K562 (cell line): ENCODE data around the gene CEP162. TPM values are rescaled to one million over a fixed set of nuclear protein-coding genes. Genes with fewer than 3 reads are reported as not detected.

ENCODE experiments used
- C11orf30 ChIP-seq: fragments of 450-650 bp; IDR thresholded peaks from 2 replicates; pipeline ENCODE4 v1.6.1; 2016; ENCODE audit warnings: low read depth, mild to moderate bottlenecking
- ESRRB ChIP-seq: fragments of 250-450 bp; sonication (Bioruptor Pico); IDR thresholded peaks from 2 replicates; pipeline ENCODE4 v1.5.0; 2020; ENCODE audit warnings: mild to moderate bottlenecking, moderate library complexity, borderline replicate concordance
- NRF1 ChIP-seq, 2 experiments: fragments of 450-650 bp; IDR thresholded peaks in 1 of 2; conservative IDR thresholded peaks in 1 of 2; 2 replicates each; pipeline ENCODE4 v1.6.1; 2014; ENCODE audit warnings: mild to moderate bottlenecking in 2 of 2
- RAD21 ChIP-seq, 2 experiments: fragments of 250-450 bp in 1 of 2; fragments of 450-650 bp in 1 of 2; sonication (Bioruptor Pico) in 1 of 2; formaldehyde crosslinking in 1 of 2; IDR thresholded peaks in 1 of 2; conservative IDR thresholded peaks in 1 of 2; 2 replicates each; pipeline versions ENCODE4 v1.4.0 to v1.8.0; 2020 to 2022; ENCODE audit warnings: mild to moderate bottlenecking in 2 of 2, moderate library complexity in 1 of 2
- SMC3 ChIP-seq: conservative IDR thresholded peaks from 2 replicates; pipeline ENCODE4 v1.6.1; 2011; ENCODE audit warnings: low read depth, low read length, improper control_type of control experiment; ENCODE audit not compliant: insufficient read depth
- ZNF384 ChIP-seq: IDR thresholded peaks from 2 replicates; pipeline ENCODE4 v1.6.1; 2012; ENCODE audit warnings: low read depth, low read length, improper control_type of control experiment
- polyA plus RNA-seq, 8 experiments: library from polyadenylated mRNA; depleted of rRNA in 4 of 8; stranded (reverse) in 5 of 8; unstranded in 3 of 8; fragments of >200 nt; fragmentation: Nextera tagmentation in 2 of 8; fragmentation: Illumina TruSeq in 1 of 8; extraction: Ambion mirVana in 2 of 8; extraction: Trizol in 1 of 8; gene quantifications; 2 replicates each; pipeline versions ENCODE4 v1.2.1 to v1.2.3, GENCODE V29; 2011 to 2014; ENCODE audit warnings: inconsistent platforms in 1 of 8, missing spikeins in 1 of 8
- total RNA-seq, 7 experiments: library from RNA; depleted of rRNA in 6 of 7; stranded (reverse); fragments of >200 nt in 6 of 7; fragmentation: Illumina TruSeq in 2 of 7; extraction: Trizol in 2 of 7; gene quantifications; 2 replicates each; pipeline versions ENCODE4 v1.2.1 to v1.2.3, GENCODE V29; 2011 to 2021; ENCODE audit warnings: low replicate concordance in 1 of 7
- TF ChIP-seq, protein P1 (sequence below), 2 experiments: fragments of 450-650 bp; conservative IDR thresholded peaks; 2 replicates each; pipeline ENCODE4 v1.6.1; 2017; ENCODE audit warnings: mild to moderate bottlenecking in 2 of 2, moderate library complexity in 2 of 2
- TF ChIP-seq, protein P2 (sequence below): sonication (generic); formaldehyde crosslinking; IDR thresholded peaks from 2 replicates; pipeline ENCODE4 v1.4.0; 2020; ENCODE audit warnings: mild to moderate bottlenecking, missing genetic modification reagents
- TF ChIP-seq, protein P3 (sequence below), 3 experiments: IDR thresholded peaks in 2 of 3; conservative IDR thresholded peaks in 1 of 3; 2 replicates each; pipeline ENCODE4 v1.5.1; 2011 to 2012; ENCODE audit warnings: low read length in 3 of 3, mild to moderate bottlenecking in 3 of 3, control low read depth in 2 of 3, improper control_type of control experiment in 1 of 3, inconsistent platforms in 1 of 3, low read depth in 1 of 3, mixed read lengths in 1 of 3, moderate library complexity in 1 of 3; ENCODE audit not compliant: insufficient read depth in 2 of 3
- TF ChIP-seq, protein P4 (sequence below): fragments of 450-650 bp; IDR thresholded peaks from 2 replicates; pipeline ENCODE4 v1.6.1; 2016; ENCODE audit warnings: mild to moderate bottlenecking, moderate library complexity

Gene CEP162
- total and polyA plus RNA-seq, 9 of the 15 experiments (the other 6 are each of a cell fraction or from before 2014, with no cell fraction given) = 3.9 to 8.6 (median 6.7) TPM

DNA sequence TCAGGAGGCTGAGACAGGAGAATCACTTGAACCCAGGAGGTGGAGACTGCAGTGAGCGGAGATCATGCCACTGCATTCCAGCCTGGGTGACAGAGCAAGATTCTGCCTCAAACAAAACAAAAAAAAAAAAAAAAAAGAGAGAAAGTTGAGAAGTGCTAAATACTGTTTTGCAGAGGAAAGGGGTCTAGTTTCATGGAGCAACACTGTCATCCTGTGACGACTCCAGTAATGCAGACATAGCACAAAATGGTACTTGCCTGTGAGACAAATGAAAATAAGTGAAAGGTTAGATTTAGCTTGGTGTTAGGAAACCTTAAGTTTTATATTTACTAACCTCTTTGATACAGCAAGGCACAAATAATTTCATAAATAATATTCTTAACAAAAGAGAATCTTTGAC lies 29.7 kb downstream of the CEP162 start (continued):
- TF ChIP-seq C11orf30 (peak; percentile 31; the same call in 1 of the 2 replicates), ZNF384 (peak; percentile 80), SMC3 (0 out of 2 replicates have a peak, but pooled peaks have one; percentile 31), RAD21 (CRISPR knock-in tag; conservative IDR thresholded peaks at IDR 0.05 in 1 of 2, IDR thresholded peaks at IDR 0.05 in 1 of 2) (peak in 1 of 2 experiments; percentile 50; a peak in 2 of 4 replicates), ESRRB (CRISPR knock-in tag) (no peak), NRF1 (conservative IDR thresholded peaks at IDR 0.05 in 1 of 2, IDR thresholded peaks at IDR 0.05 in 1 of 2) (no peak)
- TF ChIP-seq, protein P1, sequence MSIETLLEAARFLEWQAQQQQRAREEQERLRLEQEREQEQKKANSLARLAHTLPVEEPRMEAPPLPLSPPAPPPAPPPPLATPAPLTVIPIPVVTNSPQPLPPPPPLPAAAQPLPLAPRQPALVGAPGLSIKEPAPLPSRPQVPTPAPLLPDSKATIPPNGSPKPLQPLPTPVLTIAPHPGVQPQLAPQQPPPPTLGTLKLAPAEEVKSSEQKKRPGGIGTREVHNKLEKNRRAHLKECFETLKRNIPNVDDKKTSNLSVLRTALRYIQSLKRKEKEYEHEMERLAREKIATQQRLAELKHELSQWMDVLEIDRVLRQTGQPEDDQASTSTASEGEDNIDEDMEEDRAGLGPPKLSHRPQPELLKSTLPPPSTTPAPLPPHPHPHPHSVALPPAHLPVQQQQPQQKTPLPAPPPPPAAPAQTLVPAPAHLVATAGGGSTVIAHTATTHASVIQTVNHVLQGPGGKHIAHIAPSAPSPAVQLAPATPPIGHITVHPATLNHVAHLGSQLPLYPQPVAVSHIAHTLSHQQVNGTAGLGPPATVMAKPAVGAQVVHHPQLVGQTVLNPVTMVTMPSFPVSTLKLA (conservative IDR thresholded peaks at IDR 0.05) = no peak
- TF ChIP-seq, protein P2, sequence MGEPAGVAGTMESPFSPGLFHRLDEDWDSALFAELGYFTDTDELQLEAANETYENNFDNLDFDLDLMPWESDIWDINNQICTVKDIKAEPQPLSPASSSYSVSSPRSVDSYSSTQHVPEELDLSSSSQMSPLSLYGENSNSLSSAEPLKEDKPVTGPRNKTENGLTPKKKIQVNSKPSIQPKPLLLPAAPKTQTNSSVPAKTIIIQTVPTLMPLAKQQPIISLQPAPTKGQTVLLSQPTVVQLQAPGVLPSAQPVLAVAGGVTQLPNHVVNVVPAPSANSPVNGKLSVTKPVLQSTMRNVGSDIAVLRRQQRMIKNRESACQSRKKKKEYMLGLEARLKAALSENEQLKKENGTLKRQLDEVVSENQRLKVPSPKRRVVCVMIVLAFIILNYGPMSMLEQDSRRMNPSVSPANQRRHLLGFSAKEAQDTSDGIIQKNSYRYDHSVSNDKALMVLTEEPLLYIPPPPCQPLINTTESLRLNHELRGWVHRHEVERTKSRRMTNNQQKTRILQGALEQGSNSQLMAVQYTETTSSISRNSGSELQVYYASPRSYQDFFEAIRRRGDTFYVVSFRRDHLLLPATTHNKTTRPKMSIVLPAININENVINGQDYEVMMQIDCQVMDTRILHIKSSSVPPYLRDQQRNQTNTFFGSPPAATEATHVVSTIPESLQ = no peak
- TF ChIP-seq, protein P3, sequence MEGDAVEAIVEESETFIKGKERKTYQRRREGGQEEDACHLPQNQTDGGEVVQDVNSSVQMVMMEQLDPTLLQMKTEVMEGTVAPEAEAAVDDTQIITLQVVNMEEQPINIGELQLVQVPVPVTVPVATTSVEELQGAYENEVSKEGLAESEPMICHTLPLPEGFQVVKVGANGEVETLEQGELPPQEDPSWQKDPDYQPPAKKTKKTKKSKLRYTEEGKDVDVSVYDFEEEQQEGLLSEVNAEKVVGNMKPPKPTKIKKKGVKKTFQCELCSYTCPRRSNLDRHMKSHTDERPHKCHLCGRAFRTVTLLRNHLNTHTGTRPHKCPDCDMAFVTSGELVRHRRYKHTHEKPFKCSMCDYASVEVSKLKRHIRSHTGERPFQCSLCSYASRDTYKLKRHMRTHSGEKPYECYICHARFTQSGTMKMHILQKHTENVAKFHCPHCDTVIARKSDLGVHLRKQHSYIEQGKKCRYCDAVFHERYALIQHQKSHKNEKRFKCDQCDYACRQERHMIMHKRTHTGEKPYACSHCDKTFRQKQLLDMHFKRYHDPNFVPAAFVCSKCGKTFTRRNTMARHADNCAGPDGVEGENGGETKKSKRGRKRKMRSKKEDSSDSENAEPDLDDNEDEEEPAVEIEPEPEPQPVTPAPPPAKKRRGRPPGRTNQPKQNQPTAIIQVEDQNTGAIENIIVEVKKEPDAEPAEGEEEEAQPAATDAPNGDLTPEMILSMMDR (IDR thresholded peaks at IDR 0.05 in 2 of 3, conservative IDR thresholded peaks at IDR 0.05 in 1 of 3; ENCODE audit: insufficient read depth in 2 of 3, low read depth in 1 of 3, low read length in 3 of 3) = peak in 2 of 3 experiments; percentile 25 to 53; a peak in 2 of 6 replicates
- TF ChIP-seq, protein P4, sequence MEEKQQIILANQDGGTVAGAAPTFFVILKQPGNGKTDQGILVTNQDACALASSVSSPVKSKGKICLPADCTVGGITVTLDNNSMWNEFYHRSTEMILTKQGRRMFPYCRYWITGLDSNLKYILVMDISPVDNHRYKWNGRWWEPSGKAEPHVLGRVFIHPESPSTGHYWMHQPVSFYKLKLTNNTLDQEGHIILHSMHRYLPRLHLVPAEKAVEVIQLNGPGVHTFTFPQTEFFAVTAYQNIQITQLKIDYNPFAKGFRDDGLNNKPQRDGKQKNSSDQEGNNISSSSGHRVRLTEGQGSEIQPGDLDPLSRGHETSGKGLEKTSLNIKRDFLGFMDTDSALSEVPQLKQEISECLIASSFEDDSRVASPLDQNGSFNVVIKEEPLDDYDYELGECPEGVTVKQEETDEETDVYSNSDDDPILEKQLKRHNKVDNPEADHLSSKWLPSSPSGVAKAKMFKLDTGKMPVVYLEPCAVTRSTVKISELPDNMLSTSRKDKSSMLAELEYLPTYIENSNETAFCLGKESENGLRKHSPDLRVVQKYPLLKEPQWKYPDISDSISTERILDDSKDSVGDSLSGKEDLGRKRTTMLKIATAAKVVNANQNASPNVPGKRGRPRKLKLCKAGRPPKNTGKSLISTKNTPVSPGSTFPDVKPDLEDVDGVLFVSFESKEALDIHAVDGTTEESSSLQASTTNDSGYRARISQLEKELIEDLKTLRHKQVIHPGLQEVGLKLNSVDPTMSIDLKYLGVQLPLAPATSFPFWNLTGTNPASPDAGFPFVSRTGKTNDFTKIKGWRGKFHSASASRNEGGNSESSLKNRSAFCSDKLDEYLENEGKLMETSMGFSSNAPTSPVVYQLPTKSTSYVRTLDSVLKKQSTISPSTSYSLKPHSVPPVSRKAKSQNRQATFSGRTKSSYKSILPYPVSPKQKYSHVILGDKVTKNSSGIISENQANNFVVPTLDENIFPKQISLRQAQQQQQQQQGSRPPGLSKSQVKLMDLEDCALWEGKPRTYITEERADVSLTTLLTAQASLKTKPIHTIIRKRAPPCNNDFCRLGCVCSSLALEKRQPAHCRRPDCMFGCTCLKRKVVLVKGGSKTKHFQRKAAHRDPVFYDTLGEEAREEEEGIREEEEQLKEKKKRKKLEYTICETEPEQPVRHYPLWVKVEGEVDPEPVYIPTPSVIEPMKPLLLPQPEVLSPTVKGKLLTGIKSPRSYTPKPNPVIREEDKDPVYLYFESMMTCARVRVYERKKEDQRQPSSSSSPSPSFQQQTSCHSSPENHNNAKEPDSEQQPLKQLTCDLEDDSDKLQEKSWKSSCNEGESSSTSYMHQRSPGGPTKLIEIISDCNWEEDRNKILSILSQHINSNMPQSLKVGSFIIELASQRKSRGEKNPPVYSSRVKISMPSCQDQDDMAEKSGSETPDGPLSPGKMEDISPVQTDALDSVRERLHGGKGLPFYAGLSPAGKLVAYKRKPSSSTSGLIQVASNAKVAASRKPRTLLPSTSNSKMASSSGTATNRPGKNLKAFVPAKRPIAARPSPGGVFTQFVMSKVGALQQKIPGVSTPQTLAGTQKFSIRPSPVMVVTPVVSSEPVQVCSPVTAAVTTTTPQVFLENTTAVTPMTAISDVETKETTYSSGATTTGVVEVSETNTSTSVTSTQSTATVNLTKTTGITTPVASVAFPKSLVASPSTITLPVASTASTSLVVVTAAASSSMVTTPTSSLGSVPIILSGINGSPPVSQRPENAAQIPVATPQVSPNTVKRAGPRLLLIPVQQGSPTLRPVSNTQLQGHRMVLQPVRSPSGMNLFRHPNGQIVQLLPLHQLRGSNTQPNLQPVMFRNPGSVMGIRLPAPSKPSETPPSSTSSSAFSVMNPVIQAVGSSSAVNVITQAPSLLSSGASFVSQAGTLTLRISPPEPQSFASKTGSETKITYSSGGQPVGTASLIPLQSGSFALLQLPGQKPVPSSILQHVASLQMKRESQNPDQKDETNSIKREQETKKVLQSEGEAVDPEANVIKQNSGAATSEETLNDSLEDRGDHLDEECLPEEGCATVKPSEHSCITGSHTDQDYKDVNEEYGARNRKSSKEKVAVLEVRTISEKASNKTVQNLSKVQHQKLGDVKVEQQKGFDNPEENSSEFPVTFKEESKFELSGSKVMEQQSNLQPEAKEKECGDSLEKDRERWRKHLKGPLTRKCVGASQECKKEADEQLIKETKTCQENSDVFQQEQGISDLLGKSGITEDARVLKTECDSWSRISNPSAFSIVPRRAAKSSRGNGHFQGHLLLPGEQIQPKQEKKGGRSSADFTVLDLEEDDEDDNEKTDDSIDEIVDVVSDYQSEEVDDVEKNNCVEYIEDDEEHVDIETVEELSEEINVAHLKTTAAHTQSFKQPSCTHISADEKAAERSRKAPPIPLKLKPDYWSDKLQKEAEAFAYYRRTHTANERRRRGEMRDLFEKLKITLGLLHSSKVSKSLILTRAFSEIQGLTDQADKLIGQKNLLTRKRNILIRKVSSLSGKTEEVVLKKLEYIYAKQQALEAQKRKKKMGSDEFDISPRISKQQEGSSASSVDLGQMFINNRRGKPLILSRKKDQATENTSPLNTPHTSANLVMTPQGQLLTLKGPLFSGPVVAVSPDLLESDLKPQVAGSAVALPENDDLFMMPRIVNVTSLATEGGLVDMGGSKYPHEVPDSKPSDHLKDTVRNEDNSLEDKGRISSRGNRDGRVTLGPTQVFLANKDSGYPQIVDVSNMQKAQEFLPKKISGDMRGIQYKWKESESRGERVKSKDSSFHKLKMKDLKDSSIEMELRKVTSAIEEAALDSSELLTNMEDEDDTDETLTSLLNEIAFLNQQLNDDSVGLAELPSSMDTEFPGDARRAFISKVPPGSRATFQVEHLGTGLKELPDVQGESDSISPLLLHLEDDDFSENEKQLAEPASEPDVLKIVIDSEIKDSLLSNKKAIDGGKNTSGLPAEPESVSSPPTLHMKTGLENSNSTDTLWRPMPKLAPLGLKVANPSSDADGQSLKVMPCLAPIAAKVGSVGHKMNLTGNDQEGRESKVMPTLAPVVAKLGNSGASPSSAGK = no peak
